ENCODE measurements around the gene MYH7. TPM values are rescaled to one million over a fixed set of nuclear protein-coding genes. Genes with fewer than 3 reads are reported as not detected.
"Not testable (repeated sequence)": the region's sequence is repeated elsewhere in the genome, so short reads cannot be mapped to it uniquely, and the experiment has no call there.

MYH7 gene
- not detected in 2 replicates for total RNA-seq

DNA sequence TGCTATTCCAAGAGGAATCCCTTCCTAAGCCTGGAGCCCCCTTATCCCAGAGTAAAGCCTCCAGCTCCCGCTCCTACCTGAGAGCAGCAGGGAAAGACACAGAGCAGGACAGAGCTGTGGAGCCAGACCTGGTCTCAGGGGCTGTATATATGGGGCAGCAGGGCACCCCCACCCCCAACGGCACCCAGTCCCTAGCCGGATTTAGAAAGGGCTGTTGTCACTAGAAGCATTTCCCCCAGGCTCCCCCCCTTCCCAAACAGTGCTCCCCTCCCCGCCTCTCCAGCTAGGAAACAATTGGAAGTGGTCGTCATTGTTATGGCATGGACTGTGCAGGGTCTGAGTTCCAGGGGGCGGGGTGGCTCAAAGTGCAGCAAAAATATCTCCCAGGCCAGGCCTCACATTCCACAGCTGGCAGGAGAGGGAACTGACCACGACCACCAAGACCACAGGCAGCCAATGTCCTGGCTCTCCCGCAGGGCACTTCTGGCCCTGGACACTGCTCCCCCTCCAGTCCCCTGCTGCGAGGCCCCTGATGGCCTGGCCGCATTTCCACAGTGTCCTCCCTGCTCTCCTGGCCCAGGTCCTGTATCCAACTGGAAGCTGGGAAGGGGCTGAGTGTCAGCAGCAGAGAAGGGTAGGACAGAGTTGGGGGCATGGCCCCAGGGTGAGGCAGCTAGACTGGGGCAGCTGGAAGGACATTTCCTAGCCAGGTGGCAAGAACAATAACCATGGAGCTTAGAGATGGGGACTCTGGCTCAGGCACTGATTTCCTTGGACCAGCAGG, at the start of gene MYH7:
Gene MYH7, minus strand, starts transcription at position 118 of the 784 bp plus-strand sequence. CDS start 1,928 bp downstream, outside the sequence.
- no peak for DNase-seq (ENCODE audit: low read depth, low spot score)

DNA sequence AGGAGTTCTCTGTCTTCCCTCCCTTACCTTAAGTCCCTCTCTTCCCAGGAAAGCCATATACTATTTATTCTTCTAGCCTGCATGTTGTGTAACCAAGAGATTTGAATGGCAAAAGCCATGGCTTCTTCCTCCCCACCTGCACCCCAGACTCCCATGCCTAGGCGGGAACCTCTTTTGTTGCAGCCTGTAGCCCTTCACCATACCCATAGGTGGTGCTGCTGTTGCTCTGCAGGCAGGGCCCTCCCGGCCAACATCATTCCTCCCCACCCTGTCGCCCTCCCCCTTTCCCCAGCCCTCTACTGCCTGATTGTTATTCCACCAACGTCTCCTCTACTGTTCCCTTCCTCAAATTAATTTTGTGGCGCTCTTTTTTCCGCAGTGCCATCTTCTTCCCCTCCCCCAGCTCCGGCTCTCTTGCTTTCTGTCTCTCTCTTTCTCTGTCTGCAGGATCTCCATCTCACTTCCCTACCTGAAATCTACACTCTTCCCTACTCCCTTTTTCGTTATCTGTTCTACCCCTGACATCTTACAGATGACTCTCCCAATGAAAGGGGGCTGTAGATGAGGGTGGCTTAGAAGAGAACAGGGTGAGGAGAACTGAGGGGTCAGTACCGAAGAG, 47.9 kb upstream of the MYH7 start:
- no peak for DNase-seq (ENCODE audit: low read depth, low spot score)

DNA sequence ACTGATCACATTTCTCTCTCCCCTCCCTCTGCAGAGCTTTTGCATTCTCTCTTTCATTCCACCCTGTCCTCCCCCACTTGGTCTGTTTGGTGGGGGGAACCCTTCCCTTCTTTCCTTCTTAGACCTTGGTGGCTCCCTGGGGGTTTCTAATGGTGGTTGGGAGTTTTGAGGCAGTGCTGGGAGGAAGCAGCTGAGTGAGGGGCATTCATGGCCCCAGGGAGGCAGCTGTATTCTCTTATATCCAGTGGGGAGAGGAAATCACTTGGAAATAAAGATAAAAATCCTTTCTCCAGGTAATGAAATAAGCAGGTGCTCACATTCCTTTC, 47.3 kb upstream of the MYH7 start:
- no peak for DNase-seq (ENCODE audit: low read depth, low spot score)

DNA sequence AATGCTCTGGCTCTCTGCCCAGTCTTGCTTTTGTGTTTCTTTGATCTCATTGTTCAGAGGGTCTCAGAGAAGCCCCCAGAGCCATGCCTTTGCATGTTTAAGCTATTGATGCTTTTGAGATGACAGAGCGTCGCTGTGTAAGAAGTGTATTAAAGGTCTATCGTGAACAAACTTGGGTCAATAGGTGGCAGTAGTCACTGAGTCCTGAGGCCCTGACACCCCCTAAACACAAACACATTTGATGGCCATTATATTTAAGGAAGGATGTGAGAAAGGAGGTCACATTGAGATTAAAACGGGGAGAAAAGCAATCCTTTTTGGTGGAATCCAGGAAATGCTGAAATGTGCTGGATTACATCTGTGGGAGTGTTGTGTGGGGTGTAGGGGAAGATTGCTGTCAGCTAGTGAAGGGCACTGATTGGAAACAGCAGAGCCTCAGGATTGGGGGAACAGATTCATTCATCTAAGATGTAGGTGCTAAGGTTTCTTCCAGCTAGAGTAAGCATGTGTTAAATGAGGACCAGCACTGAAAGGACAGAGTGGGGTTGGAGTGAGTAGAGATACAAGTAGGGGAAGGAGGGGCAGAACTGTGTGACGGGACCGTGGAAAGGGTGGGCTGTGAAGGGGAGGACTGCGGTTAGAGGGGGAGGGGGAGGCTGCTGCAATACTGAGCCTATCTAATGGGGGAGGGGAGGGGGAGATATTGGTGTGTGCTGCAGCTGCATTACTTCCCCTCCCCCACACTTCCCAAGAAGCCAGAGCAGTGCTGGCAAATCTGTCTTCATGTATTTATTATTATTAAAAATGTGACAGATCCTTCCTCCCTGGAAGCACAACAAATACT, 46.7 kb upstream of the MYH7 start:
- DNase-seq (ENCODE audit: low read depth, low spot score), result no peak

DNA sequence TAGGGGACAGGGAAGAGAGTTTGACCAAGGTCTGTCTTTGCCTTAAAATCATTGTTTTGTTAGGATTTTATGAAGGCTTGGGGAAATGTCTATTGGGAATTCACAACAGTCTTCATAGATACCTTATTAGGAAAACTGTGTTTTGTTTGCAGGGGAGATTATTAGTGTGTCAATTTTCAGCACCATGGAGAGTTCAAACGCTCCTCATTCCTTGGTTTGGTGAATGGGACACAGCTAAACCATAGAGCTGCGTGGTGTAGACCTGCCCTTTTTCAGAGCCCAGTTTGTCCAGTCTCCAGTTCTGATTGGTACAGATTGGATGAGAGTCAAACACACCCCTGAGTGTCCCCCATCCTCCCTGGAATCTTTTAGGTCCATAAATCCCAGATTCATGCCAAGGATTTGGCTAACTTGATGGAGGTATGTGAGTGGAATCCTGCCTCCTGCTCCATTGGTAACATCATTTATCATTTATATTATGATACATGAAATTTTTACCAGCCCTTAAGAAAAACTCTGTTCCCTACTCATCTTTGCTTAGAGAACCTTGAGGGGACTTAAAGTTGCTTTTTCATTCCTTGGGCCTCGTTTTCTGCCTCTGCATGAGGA, 46.0 kb upstream of the MYH7 start:
- DNase-seq (ENCODE audit: low read depth, low spot score), result no peak

DNA sequence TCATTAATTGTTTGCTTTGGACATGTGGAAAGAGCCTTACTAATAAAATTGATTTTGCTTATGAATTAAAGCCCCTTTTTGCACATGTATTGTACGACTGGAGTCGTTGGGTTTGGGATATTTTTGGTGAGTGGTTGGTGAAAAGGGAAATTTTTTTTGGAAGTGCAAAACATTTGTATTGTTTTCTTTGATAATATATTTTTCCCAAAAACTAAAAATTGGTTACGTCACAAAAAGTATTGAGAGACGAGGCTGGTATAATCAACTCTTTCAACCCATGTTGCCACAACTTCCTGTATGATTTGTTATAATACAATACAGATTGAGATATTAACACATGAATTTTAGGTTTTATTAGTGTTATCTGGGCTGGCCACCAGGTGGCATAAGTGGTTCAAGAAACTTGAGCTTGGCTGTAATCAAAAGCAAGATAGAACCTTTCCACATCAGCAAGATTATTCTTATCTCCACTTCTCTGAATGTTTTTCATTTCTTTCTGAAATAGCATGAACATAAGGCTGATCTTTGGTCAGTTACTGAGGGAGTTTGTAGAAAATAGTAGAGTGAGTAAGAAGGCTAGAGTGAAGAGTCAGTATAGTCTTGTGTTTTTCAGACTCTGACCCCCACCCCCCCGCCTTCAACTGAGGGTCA, 42.8 kb upstream of the MYH7 start:
- DNase-seq (ENCODE audit: low read depth, low spot score), result peak; percentile 40

DNA sequence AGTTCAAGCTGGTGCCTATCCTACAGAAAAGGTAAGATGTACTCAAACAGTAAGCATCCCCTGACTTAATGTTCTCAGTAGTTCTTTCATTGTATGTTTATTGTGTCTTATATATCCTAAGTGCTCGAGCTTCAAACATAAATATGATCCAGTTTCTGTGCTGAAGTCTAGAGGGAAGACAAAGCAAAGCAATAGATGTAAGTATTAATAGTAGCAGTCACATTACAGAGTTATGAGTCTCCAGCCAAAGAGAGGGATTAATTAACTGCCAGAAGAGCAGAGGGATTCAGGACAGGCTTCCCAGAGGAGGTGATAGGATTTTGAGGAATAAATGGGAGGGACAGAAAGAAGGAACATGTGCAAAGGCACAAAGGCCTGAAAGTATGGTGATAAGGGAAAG, 35.5 kb upstream of the MYH7 start:
- DNase-seq (ENCODE audit: low read depth, low spot score), result no peak

DNA sequence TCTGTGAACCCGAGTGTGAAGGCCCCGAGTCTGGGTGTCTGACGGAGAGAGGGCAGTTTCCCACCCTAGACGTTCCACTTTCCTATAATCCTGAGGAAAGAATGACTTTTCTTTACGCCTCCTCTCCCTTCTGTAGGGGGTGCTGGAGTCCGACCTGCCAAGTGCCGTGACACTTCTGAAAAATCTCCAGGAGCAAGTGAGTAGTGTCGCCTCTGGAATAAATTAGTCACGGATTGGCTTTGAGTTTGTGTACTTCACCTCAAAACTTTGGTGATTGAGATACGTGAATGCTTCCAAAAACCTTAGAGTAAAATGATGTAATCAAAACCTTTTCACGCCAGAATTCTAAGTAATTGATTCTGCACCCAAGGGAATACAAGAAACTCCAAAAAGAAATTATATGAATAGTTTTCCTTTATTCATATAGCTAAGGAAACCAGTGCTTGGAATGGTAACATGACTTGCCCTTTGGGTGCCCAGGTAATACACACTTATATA, 34.5 kb upstream of the MYH7 start:
- no peak for DNase-seq (ENCODE audit: low read depth, low spot score)

DNA sequence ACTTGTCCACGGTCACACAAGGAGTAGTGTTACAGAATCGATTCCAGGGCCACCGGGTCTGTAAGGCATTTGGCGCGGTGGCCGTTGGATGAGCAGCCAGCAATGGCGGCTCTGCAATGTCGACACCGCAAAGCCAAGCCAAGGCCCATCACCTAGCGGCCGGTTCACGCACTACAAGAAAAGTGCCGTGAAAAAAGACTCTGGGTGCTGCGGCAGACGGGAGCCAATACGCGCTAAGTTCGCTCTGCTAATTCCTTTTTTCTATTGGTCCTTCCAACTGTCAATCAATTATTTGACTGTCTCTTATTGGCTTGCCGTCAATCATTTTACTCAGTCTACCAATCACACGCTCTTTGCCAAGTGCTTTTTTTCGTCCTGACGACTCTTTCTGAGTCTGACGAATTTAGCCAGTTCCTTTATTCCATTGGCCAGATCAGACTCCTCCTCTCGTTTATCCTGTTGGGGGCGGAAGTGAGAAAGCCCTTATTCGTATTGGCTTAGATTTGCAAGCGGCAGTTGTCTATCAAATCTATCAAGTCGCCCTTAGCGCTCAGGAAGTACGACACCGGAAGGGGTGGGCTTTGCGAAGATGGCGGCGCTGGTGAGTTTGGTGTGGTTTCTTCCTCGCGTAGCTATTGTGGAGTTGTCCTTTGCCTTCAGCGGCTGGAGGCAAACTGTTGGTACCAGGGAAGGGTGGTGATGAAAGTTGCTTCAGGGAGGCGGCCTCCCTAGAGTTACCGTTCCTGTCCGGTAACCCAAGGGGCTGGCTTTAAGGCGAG, 33.9 kb upstream of the MYH7 start, which contains the start of gene NGDN:
Gene NGDN, plus strand, starts transcription at position 577 of the 779 bp plus-strand sequence. Its CDS starts 13 bp downstream, at position 590.
- DNase-seq (ENCODE audit: low read depth, low spot score), result peak; percentile 100

DNA sequence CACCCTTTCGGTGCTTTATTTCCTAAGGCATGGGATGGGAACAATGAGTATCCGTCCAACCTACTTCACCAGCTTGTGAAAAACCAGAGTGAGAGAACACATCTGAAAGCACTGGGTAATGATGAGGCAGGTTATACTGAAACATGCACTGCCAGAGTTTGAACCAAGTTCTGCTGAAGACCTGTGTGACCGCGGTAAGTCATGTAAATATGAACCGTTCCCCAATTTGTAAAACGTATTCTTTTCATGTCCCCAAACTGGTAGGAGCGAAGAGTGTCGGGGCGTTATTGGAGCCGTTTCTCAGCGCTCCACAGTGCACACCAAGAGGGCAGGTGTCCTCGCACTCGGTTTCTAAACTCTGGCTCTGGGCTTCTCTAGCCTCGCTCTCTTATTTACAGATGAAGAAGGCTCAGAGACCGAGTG, 33.3 kb upstream of the MYH7 start:
- no peak for DNase-seq (ENCODE audit: low read depth, low spot score)

DNA sequence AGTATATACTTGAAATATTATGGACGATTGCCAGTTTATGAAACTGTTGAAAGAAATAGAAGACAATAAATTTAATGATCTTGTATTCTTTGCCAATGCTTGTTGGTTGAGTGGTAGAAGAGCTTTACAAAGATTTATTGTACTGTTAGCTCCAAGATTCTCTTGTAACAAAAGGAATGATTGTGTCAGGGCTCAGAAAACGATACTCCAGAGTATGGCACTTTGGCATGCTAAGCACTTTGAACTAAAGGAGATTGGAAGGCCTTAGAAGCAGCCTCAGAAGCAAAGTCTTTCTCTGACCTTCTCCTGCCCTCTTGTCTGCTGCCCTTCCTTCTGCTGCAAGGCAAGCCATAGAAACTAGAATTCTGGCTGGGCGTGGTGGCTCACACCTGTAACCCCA, 29.8 kb upstream of the MYH7 start:
- no peak for DNase-seq (ENCODE audit: low read depth, low spot score)

DNA sequence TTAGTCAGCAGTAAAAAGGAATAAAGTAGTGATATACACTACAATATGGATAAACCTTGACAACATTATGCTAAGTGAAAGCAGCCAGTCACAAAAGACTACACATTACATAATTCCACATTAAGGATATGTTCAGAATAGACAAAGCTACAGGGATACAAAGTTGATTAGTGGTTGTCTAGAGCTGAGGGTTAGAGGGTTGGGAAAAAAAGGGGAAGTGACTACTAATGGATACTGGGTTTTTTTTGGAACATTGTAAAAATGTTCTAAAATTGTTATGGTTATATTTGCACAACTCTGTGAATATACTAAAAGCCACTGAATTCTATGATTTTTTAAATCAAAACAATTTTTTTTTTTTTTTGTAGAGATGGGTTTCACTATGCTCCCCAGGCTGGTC, 29.2 kb upstream of the MYH7 start:
- no peak for DNase-seq (ENCODE audit: low read depth, low spot score)

DNA sequence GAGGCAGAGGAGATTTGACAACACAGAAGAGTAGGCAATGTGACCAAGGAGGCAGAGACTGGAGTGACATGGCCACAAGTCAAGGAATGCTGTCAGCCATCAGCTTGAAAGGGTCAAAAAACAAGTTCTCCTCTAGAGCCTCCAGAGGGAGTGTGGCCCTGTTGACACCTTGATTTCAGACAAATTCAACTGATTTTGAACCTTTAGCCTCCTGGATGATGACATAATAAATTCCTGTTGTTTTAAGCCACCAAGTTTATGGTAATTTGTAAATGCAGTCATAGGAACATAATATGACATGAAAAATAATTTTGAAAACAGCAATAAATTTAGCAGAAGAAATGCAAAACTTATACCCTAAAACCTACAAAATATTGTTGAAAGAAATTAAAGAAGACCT, 25.5 kb upstream of the MYH7 start:
- no peak for DNase-seq (ENCODE audit: low read depth, low spot score)

DNA sequence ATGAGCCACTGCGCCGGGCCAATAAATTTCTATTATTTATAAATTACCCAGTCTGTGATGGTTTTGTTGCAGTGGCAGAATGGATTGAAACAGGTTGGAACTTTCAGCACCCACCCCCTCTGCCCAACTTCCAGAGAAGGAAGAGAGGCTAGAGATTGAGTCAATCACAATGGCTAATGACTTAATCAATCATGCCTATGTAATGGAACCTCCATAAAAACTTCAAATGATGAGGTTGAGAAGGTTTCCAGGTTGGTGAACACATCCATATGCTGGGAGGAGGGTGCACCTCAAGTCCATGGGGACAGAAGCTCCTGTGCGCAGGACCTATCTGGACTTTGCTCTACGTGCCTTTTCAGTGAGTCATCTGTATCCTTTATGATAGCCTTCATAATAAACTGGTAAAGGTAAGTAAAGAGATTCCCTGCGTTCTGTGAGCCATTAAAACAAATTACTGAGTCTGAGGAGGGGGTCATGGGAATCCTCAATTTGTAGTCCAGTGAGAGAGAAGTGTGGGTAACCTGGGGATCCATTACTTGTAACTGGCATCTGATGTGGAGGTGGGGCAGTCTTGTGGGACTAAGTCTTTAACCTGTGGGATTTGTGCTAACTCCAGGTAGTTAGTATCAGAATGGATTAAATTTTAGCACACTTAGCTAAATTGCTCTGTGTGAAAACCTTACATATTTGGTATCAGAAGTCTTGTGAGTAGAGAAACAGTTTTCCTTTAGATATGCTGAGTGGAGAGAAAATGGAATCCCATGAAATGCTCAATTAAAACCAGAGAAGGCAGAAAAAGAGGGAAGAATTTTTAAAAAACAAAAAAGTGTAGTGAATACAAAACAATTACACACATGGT, 22.4 kb upstream of the MYH7 start:
- DNase-seq (ENCODE audit: low read depth, low spot score), result no peak

DNA sequence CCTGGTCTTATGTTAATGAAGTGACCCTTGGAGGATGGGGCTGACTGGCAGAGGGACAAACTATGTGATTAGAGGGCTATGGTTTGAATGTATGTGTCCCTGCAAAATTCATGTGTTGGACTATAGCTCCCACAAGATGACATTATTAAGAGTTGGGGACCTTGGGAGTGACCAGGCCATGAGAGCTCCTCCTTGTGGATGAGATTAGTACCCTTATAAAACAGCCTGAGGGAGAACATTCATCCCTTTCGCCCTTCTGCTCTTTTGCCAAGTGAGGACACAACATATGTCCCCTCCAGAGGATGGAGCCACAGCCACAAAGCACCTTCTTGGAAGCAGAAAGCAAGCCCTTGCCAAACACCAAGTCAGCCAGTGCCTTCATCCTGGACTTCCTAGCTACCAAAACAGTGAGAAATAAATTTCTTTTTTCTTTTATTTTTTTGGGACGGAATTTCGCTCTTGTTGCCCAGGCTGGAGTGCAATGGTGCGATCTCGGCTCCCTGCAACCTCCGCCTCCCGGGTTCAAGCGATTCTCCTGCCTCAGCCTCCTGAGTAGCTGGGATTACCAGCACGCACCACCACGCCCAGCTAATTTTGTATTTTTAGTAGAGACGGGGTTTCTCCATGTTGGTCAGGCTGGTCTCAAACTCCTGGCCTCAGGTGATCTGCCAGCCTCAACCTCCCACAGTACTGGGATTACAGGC, 21.6 kb upstream of the MYH7 start:
- not testable (repeated sequence) for DNase-seq (ENCODE audit: low read depth, low spot score)

DNA sequence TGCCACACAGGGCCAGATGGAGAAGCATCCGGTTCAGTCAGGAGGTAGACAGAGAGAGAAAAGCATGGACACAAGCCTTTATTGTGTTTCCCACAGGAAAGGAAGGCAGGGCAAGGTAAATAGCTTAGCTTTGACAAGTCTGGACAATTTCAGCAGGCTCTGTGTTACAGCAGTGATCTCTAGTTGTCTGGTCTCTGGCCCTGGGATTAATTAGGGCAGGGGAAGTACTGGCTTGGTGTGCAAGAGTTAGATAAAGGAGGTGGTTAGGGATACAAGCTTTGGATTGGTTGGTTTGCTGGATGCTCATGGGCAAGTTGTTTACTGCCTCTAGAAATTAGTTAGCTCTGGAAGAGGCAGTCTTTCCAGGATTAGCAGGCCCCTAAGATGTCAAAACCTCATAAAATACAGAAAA, 19.0 kb upstream of the MYH7 start:
- DNase-seq (ENCODE audit: low read depth, low spot score), result no peak

DNA sequence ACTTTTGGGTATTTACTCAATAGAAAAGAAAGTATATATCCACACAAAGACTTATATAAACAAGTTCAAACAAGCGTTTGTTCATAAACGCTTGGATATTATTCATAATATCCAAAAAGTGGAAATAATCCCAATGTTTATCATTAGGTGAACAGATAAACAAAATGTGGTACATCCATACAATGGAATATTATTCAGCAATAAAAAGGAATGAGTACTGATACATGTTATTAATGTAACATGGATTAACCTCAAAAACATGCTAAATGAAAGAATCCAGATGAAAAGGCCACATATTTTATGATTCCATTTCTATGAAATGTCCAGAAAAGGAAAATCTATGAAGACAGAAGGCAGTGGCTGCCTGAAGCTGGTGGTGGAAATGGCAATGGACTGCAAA, 16.8 kb upstream of the MYH7 start:
- DNase-seq (ENCODE audit: low read depth, low spot score), result no peak

DNA sequence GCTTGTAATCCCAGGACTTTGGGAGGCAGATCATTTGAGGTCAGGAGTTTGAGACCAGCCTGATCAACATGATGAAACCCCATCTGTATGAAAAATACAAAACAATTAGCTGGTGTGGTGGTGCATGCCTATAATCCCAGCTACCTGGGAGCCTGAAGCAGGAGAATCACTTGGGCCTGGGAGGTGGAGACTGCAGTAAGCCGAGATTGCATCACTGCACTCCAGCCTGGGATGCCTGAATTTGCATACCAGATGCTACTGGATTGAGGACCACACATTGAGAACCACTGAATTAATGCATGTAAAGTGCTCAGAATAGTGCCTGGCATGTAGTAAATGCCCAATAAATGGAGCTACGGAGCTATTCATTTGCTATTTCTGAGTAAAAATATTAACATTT, 14.9 kb upstream of the MYH7 start:
- no peak for DNase-seq (ENCODE audit: low read depth, low spot score)

DNA sequence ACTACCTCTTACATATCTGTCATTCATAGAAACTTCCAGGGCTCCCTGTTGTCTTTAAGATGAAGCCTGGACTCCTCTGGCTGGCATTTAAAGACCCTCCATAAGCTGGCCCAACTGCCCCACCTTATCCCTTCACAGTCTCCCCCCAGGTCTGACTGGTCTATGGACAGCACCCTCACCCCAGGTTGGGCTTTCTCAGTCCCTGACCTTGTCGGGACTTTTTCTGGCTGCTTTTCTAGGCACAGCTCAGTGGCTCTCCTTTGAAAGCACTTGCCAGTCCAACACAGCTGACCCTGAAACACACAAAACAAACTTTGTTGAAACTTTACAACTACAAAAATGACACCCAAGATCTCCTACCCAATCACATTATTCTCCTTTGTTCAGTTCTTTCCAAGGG, 13.9 kb upstream of the MYH7 start:
- no peak for DNase-seq (ENCODE audit: low read depth, low spot score)
